Sigmoid colon (tissue), 4 donors: ENCODE measurements around the gene CEBPG.

ENCODE experiments used
- EP300 ChIP-seq, 4 donors: sonication (generic); formaldehyde crosslinking; IDR thresholded peaks; one replicate each; pipeline ENCODE4 v1.6.1; 2017; ENCODE audit warnings: antibody characterized with exemption in 4 of 4
- POLR2A ChIP-seq, 2 donors: fragments of 450-650 bp; IDR thresholded peaks; one replicate each; pipeline ENCODE4 v1.6.1; 2016; ENCODE audit warnings: antibody characterized with exemption in 2 of 2, mild to moderate bottlenecking in 2 of 2, moderate library complexity in 2 of 2
- POLR2AphosphoS5 ChIP-seq, 4 donors: sonication (generic); formaldehyde crosslinking; IDR thresholded peaks; one replicate each; pipeline ENCODE4 v1.6.1; 2017; ENCODE audit warnings: antibody characterized with exemption in 4 of 4
- TF ChIP-seq, protein P1 (sequence below), 4 experiments: fragments of 450-650 bp in 3 of 4; fragments of 200-600 bp in 1 of 4; IDR thresholded peaks; one replicate each; pipeline ENCODE4 v1.5.1; 2016 to 2019; ENCODE audit warnings: antibody characterized with exemption in 4 of 4, mild to moderate bottlenecking in 3 of 4, moderate library complexity in 2 of 4

DNA sequence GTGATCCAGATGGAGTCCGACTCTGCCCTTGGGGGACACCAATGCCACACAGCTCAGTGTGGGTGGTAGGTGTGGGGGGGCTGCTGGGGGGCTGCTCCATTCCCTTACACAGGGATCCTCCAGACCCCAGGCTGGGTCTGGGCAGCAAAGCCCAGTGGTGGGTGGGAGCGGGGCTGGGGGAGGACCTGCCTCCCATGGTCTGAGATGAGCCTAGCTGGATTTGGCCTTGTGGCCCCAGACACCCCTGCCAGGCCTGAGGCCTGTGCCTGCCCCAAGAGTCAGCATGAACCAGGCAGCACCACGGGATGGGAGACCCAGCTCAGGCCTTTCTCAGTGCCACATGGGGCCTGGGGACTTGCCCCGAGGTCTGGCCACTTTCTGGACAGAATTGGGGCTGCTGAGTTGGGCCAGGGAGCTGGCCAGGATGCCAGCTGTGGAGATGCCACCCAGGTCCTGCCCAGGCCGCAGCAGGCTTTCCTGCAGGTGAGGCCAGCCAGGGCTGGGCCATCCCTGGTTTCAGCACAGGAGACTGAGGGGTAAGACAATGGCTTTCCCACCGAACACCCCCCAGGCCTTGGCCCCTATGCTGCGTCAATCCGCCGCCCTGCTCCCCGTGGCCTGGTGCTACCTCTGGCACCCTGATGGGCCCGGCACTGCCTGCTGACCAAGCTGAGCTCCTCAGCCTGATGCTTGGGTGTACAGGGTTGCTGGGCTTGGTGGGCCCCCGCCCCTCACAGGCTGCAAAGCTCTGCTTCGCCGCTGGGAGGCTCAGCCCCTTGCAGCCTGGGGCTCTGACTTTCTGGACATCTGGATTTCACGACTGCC, 24.2 kb downstream of the CEBPG start:
- TF ChIP-seq, protein P1, sequence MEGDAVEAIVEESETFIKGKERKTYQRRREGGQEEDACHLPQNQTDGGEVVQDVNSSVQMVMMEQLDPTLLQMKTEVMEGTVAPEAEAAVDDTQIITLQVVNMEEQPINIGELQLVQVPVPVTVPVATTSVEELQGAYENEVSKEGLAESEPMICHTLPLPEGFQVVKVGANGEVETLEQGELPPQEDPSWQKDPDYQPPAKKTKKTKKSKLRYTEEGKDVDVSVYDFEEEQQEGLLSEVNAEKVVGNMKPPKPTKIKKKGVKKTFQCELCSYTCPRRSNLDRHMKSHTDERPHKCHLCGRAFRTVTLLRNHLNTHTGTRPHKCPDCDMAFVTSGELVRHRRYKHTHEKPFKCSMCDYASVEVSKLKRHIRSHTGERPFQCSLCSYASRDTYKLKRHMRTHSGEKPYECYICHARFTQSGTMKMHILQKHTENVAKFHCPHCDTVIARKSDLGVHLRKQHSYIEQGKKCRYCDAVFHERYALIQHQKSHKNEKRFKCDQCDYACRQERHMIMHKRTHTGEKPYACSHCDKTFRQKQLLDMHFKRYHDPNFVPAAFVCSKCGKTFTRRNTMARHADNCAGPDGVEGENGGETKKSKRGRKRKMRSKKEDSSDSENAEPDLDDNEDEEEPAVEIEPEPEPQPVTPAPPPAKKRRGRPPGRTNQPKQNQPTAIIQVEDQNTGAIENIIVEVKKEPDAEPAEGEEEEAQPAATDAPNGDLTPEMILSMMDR (IDR thresholded peaks at IDR 0.05): no peak
- TF ChIP-seq POLR2A (IDR thresholded peaks at IDR 0.05): no peak
- no peak for TF ChIP-seq EP300 (IDR thresholded peaks at IDR 0.05)
- no peak for TF ChIP-seq POLR2AphosphoS5 (IDR thresholded peaks at IDR 0.05)
